ENCODE measurements around the gene DDX6. TPM values are rescaled to one million over a fixed set of nuclear protein-coding genes. Genes with fewer than 3 reads are reported as not detected.

DDX6 gene
- total and polyA plus RNA-seq, 2 experiments from 2014 or later, result 68.3 to 205 TPM

DNA sequence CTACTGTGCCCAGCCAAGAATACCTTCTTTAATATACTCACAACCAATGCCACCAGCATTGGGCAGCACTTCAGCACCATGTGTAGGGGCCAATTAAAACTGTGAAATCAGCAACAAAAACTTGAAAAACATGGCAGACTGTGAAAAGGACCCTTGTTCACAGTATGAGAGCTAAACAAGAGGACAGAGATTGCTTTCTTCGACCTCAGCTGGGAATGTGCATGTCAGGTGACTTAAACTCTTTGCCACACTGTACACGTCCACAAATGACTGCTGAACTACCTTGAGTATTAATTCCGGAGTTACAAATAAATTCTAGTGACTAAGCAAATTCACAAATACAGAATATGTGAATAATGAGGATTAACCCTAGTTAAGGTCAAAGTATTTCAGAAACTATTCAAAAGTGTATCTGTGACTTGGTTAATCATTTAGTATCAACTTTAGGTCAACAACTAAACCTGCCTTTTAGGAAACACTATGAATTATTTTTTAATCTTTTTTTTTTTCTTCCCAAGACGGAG lies 33.0 kb downstream of the DDX6 start:
- Histone ChIP-seq H3K4me1 (ENCODE audit: insufficient read depth) (no peaks in the 10 kb centered on the region), H3K27ac (ENCODE audit: low read depth) (peak overlapping the region; percentile 40; the same call in 1 of the 2 replicates), H2AFZ (no peak overlapping the region), H3K36me3 (ENCODE audit: insufficient read depth) (peaks cover 91% of the 10 kb centered on the region), H3F3A (replicated peaks; ENCODE audit: low read depth) (peaks cover 38% of the 10 kb centered on the region), H3K79me2 (replicated peaks; ENCODE audit: insufficient read depth) (peaks cover under 1% of the 10 kb centered on the region), H3K27me3 (ENCODE audit: insufficient read depth) (no peaks in the 10 kb centered on the region), H3K4me2 (no peak overlapping the region), H3K4me3 (no peak overlapping the region), H4K20me1 (replicated peaks; ENCODE audit: insufficient read depth) (peaks cover 16% of the 10 kb centered on the region), H3K9me2 (ENCODE audit: insufficient read depth) (no peaks in the 10 kb centered on the region)
- peaks cover 6% of the 10 kb centered on the region for H3K27me3 Mint-ChIP-seq (ENCODE audit: insufficient read depth, low read depth, poor library complexity)
- peaks cover 97% of the 10 kb centered on the region for H3K36me3 Mint-ChIP-seq (ENCODE audit: low read depth)
- ATAC-seq (no peak), DNase-seq (ENCODE audit: low spot score) (no peak)
- H3K27ac Mint-ChIP-seq, result peak overlapping the region; percentile 37; the same call in 1 of the 2 replicates
- H3K4me3 Mint-ChIP-seq, result no peak overlapping the region
- H3K4me1 Mint-ChIP-seq, result no peaks in the 10 kb centered on the region
- no peak for TF ChIP-seq EZH2 (IDR thresholded peaks at IDR 0.05; ENCODE audit: low read depth, unreplicated experiment)
- TF ChIP-seq, protein P1, sequence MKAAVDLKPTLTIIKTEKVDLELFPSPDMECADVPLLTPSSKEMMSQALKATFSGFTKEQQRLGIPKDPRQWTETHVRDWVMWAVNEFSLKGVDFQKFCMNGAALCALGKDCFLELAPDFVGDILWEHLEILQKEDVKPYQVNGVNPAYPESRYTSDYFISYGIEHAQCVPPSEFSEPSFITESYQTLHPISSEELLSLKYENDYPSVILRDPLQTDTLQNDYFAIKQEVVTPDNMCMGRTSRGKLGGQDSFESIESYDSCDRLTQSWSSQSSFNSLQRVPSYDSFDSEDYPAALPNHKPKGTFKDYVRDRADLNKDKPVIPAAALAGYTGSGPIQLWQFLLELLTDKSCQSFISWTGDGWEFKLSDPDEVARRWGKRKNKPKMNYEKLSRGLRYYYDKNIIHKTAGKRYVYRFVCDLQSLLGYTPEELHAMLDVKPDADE (IDR thresholded peaks at IDR 0.05), result no peak
- H3K9me3 Mint-ChIP-seq, result no peaks in the 10 kb centered on the region

DNA sequence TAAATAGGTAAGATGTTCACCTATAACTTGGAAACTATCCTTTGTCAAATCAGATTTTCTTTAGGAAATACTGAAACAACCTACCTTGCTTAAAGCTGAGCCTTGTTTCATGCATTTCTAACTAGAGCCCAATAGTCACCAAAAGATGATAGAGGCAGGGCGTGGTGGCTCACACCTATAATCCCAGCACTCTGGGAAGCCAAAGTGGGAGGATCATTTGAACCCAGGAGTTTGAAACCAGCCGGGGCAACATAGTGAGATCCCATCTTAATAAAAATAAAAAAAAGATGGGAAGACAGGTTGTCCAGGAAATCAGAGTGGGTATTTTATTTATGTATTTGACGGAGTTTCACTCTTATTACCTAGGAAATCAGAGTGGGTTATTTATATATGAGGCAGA lies 38.3 kb downstream of the DDX6 start:
- no peaks in the 10 kb centered on the region for H3K27me3 ChIP-seq (ENCODE audit: insufficient read depth)
- peaks cover 39% of the 10 kb centered on the region for H3F3A ChIP-seq (replicated peaks; ENCODE audit: low read depth)
- peaks cover 3% of the 10 kb centered on the region; the same call in 1 of the 2 replicates for H4K20me1 ChIP-seq (replicated peaks; ENCODE audit: insufficient read depth)
- peaks cover 79% of the 10 kb centered on the region for H3K36me3 Mint-ChIP-seq (ENCODE audit: low read depth)
- H2AFZ ChIP-seq, result no peak overlapping the region
- peaks cover 4% of the 10 kb centered on the region for H3K27me3 Mint-ChIP-seq (ENCODE audit: insufficient read depth, low read depth, poor library complexity)
- no peak overlapping the region for H3K4me2 ChIP-seq
- DNase-seq (ENCODE audit: low spot score) (no peak), ATAC-seq (no peak)
- no peaks in the 10 kb centered on the region for H3K9me3 Mint-ChIP-seq
- H3K4me1 Mint-ChIP-seq, result peaks cover 16% of the 10 kb centered on the region
- no peaks in the 10 kb centered on the region for H3K9me2 ChIP-seq (ENCODE audit: insufficient read depth)
- no peak overlapping the region for H3K27ac Mint-ChIP-seq
- 0 out of 2 replicates have a peak, but pooled peaks cover 4% of the 10 kb centered on the region for H3K79me2 ChIP-seq (replicated peaks; ENCODE audit: insufficient read depth)
- no peak overlapping the region for H3K4me3 Mint-ChIP-seq
- peaks cover 5% of the 10 kb centered on the region; the same call in 1 of the 2 replicates for H3K4me1 ChIP-seq (ENCODE audit: insufficient read depth)
- H3K27ac ChIP-seq (ENCODE audit: low read depth), result peak overlapping the region; percentile 50; the same call in 1 of the 2 replicates
- H3K36me3 ChIP-seq (ENCODE audit: insufficient read depth), result peaks cover 57% of the 10 kb centered on the region
- H3K4me3 ChIP-seq, result no peak overlapping the region
- TF ChIP-seq EZH2phosphoT487 (IDR thresholded peaks at IDR 0.05; ENCODE audit: unreplicated experiment), result no peak
- TF ChIP-seq, protein P2, sequence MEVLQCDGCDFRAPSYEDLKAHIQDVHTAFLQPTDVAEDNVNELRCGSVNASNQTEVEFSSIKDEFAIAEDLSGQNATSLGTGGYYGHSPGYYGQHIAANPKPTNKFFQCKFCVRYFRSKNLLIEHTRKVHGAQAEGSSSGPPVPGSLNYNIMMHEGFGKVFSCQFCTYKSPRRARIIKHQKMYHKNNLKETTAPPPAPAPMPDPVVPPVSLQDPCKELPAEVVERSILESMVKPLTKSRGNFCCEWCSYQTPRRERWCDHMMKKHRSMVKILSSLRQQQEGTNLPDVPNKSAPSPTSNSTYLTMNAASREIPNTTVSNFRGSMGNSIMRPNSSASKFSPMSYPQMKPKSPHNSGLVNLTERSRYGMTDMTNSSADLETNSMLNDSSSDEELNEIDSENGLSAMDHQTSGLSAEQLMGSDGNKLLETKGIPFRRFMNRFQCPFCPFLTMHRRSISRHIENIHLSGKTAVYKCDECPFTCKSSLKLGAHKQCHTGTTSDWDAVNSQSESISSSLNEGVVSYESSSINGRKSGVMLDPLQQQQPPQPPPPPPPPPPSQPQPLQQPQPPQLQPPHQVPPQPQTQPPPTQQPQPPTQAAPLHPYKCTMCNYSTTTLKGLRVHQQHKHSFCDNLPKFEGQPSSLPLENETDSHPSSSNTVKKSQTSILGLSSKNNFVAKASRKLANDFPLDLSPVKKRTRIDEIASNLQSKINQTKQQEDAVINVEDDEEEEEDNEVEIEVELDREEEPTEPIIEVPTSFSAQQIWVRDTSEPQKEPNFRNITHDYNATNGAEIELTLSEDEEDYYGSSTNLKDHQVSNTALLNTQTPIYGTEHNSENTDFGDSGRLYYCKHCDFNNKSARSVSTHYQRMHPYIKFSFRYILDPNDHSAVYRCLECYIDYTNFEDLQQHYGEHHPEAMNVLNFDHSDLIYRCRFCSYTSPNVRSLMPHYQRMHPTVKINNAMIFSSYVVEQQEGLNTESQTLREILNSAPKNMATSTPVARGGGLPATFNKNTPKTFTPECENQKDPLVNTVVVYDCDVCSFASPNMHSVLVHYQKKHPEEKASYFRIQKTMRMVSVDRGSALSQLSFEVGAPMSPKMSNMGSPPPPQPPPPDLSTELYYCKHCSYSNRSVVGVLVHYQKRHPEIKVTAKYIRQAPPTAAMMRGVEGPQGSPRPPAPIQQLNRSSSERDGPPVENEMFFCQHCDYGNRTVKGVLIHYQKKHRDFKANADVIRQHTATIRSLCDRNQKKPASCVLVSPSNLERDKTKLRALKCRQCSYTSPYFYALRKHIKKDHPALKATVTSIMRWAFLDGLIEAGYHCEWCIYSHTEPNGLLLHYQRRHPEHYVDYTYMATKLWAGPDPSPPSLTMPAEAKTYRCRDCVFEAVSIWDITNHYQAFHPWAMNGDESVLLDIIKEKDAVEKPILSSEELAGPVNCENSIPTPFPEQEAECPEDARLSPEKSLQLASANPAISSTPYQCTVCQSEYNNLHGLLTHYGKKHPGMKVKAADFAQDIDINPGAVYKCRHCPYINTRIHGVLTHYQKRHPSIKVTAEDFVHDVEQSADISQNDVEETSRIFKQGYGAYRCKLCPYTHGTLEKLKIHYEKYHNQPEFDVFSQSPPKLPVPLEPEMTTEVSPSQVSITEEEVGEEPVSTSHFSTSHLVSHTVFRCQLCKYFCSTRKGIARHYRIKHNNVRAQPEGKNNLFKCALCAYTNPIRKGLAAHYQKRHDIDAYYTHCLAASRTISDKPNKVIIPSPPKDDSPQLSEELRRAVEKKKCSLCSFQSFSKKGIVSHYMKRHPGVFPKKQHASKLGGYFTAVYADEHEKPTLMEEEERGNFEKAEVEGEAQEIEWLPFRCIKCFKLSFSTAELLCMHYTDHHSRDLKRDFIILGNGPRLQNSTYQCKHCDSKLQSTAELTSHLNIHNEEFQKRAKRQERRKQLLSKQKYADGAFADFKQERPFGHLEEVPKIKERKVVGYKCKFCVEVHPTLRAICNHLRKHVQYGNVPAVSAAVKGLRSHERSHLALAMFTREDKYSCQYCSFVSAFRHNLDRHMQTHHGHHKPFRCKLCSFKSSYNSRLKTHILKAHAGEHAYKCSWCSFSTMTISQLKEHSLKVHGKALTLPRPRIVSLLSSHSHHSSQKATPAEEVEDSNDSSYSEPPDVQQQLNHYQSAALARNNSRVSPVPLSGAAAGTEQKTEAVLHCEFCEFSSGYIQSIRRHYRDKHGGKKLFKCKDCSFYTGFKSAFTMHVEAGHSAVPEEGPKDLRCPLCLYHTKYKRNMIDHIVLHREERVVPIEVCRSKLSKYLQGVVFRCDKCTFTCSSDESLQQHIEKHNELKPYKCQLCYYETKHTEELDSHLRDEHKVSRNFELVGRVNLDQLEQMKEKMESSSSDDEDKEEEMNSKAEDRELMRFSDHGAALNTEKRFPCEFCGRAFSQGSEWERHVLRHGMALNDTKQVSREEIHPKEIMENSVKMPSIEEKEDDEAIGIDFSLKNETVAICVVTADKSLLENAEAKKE (CRISPR knock-in tag; IDR thresholded peaks at IDR 0.05), result no peak
- TF ChIP-seq ZNF331 (CRISPR knock-in tag; IDR thresholded peaks at IDR 0.05; ENCODE audit: low read depth), result no peak
- no peak for TF ChIP-seq EZH2 (IDR thresholded peaks at IDR 0.05; ENCODE audit: low read depth, unreplicated experiment)
- TF ChIP-seq ZNF114 (CRISPR knock-in tag; IDR thresholded peaks at IDR 0.05), result no peak
- TF ChIP-seq, protein P3, sequence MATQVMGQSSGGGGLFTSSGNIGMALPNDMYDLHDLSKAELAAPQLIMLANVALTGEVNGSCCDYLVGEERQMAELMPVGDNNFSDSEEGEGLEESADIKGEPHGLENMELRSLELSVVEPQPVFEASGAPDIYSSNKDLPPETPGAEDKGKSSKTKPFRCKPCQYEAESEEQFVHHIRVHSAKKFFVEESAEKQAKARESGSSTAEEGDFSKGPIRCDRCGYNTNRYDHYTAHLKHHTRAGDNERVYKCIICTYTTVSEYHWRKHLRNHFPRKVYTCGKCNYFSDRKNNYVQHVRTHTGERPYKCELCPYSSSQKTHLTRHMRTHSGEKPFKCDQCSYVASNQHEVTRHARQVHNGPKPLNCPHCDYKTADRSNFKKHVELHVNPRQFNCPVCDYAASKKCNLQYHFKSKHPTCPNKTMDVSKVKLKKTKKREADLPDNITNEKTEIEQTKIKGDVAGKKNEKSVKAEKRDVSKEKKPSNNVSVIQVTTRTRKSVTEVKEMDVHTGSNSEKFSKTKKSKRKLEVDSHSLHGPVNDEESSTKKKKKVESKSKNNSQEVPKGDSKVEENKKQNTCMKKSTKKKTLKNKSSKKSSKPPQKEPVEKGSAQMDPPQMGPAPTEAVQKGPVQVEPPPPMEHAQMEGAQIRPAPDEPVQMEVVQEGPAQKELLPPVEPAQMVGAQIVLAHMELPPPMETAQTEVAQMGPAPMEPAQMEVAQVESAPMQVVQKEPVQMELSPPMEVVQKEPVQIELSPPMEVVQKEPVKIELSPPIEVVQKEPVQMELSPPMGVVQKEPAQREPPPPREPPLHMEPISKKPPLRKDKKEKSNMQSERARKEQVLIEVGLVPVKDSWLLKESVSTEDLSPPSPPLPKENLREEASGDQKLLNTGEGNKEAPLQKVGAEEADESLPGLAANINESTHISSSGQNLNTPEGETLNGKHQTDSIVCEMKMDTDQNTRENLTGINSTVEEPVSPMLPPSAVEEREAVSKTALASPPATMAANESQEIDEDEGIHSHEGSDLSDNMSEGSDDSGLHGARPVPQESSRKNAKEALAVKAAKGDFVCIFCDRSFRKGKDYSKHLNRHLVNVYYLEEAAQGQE (IDR thresholded peaks at IDR 0.05; ENCODE audit: unreplicated experiment), result no peak
- TF ChIP-seq STAT1 (IDR thresholded peaks at IDR 0.05; ENCODE audit: unreplicated experiment), result no peak
- TF ChIP-seq CREB1 (CRISPR knock-in tag; IDR thresholded peaks at IDR 0.05; ENCODE audit: low read depth), result no peak
- TF ChIP-seq POLR2AphosphoS5 (IDR thresholded peaks at IDR 0.05; ENCODE audit: low read depth), result no peak
